Lower lobe of right lung (tissue), 2 donors: ENCODE results near the gene FHIT. TPM values are rescaled to one million over a fixed set of nuclear protein-coding genes. Genes with fewer than 3 reads are reported as not detected.

Experiments used
- ATAC-seq, 2 donors: fragments of 200-7000 bp; cut with Tn5 transposase; one replicate each; pipeline ENCODE4 v1.9.1; 2020 to 2022; ENCODE audit warnings: mild to moderate bottlenecking in 2 of 2, moderate library complexity in 2 of 2
- DNase-seq: peaks from one replicate; pipeline ENCODE4 v3.0.0-alpha.2; 2020
- H3K27ac ChIP-seq: fragments of 200-600 bp; one replicate; pipeline ENCODE4 v1.8.0; 2022
- H3K27me3 ChIP-seq: fragments of 200-600 bp; one replicate; pipeline ENCODE4 v1.8.0; 2022; ENCODE audit warnings: low read depth
- H3K36me3 ChIP-seq: fragments of 200-600 bp; one replicate; pipeline ENCODE4 v1.8.0; 2022; ENCODE audit warnings: mild to moderate bottlenecking
- H3K4me1 ChIP-seq: fragments of 200-600 bp; one replicate; pipeline ENCODE4 v1.8.0; 2022
- H3K4me3 ChIP-seq: fragments of 200-600 bp; one replicate; pipeline ENCODE4 v1.8.0; 2022; ENCODE audit warnings: mild to moderate bottlenecking
- H3K9me3 ChIP-seq: fragments of 200-600 bp; one replicate; pipeline ENCODE4 v1.8.0; 2022
- CTCF ChIP-seq: fragments of 200-600 bp; IDR thresholded peaks from one replicate; pipeline ENCODE4 v1.8.0; 2022; ENCODE audit warnings: antibody characterized with exemption, mild to moderate bottlenecking
- intact Hi-C: fragments of 100-400 bp; cut with DNase I; formaldehyde crosslinking; loops from one replicate; pipeline ENCODE4 v1.11.0; 2022
- total RNA-seq: library from RNA; stranded (reverse); fragmentation: NEBNext Ultra II Directional; extraction: Animal tissue kit (Norgen Biotek cat#: 25700); gene quantifications from one replicate; pipeline ENCODE4 v1.2.1, GENCODE V29; 2021
- donor health status: DM: no; HTN: yes; CAD: no; lungs with severe emphysema.

FHIT gene
- total RNA-seq, 1 donor from 2014 or later: 10.3 TPM

DNA sequence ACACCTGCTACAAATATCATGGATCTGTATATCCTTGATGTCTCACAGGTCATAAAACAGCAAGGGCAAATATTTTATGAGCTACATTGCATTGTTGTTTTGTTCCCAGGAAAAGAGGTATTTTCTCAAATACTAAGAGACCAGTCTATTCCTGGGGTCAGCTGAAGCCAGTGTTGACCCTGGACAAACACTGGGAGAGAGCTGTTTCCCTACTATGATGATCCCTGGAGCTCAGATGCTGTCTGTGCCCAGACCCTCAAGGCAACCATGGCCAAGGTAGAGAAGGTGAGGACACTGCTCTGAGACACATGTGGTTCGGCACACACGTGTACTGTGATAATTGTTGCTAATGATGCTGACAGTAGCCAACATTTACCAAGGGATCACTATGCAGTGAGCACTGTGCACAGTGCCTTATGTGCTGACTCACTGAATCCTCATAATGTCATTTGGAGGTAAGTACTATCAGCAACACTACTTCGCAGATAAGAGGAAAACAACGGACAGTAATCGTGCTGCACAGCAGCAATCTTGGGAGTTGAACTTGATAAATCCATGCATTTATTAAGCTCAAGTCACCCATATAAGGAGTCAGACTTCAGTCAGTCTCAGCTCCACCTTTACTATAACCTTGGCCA is 943.6 kb downstream of the FHIT start:
- intact Hi-C loops: no loop called here
- no peak for TF ChIP-seq CTCF
- no peak for ATAC-seq

GRCh38 chr3:60304112-60304511 is 947.1 kb downstream of the FHIT start:
- Histone ChIP-seq H3K4me3 (no peak overlapping the region), H3K27ac (no peak overlapping the region), H3K36me3 (no peaks in the 10 kb centered on the region), H3K27me3 (no peaks in the 10 kb centered on the region), H3K9me3 (no peaks in the 10 kb centered on the region), H3K4me1 (no peaks in the 10 kb centered on the region)
- DNase-seq (no peak), ATAC-seq (no peak)
- TF ChIP-seq CTCF: no peak
- intact Hi-C loops: no loop called here

More for the DNA sequence above, 943.6 kb downstream of the FHIT start:
- Histone ChIP-seq H3K36me3 (no peaks in the 10 kb centered on the region), H3K4me3 (no peak overlapping the region), H3K9me3 (no peaks in the 10 kb centered on the region), H3K27me3 (no peaks in the 10 kb centered on the region), H3K4me1 (no peaks in the 10 kb centered on the region), H3K27ac (no peak overlapping the region)
- DNase-seq: no peak

GRCh38 chr3:60303160-60303559 is 948.1 kb downstream of the FHIT start:
- intact Hi-C loops: no loop called here
- no peak for ATAC-seq
- Histone ChIP-seq H3K27ac (no peak overlapping the region), H3K27me3 (no peaks in the 10 kb centered on the region), H3K36me3 (no peaks in the 10 kb centered on the region), H3K4me3 (no peak overlapping the region), H3K9me3 (no peaks in the 10 kb centered on the region), H3K4me1 (no peaks in the 10 kb centered on the region)
- no peak for TF ChIP-seq CTCF
- no peak for DNase-seq

DNA sequence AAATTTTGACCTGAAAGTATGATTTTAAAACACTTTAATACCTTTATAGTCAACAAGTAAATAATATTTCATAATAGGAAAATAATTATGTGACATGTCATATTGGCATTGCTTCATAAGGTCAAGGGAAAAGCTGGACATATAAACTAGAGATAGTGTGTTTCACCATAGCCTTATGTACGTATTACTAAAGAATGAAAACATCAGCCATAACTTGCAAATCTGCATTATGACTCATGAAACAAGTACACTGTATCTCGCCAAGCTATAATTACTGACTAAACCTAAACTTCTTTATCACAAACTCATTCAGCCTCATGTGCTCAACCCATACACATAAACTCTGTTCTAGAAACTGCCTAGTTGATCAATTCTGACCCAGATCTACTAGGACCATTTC is 950.1 kb downstream of the FHIT start:
- no peak for TF ChIP-seq CTCF
- Histone ChIP-seq H3K4me1 (no peaks in the 10 kb centered on the region), H3K9me3 (no peaks in the 10 kb centered on the region), H3K36me3 (no peaks in the 10 kb centered on the region), H3K4me3 (no peak overlapping the region), H3K27me3 (no peaks in the 10 kb centered on the region), H3K27ac (no peak overlapping the region)
- intact Hi-C loops: no loop called here
- no peak for ATAC-seq
- DNase-seq: no peak

- Histone ChIP-seq H3K9me3 (no peaks in the 10 kb centered on the region), H3K36me3 (no peaks in the 10 kb centered on the region), H3K4me1 (no peaks in the 10 kb centered on the region), H3K4me3 (no peak overlapping the region), H3K27ac (no peak overlapping the region), H3K27me3 (no peaks in the 10 kb centered on the region)
- DNase-seq (no peak), ATAC-seq (no peak)
- intact Hi-C loops: no loop called here
- TF ChIP-seq CTCF: no peak
Measured at GRCh38 chr3:60298141-60298540, 953.1 kb downstream of the FHIT start.
